ENCODE data around the gene CLK1. TPM values are rescaled to one million over a fixed set of nuclear protein-coding genes. Genes with fewer than 3 reads are reported as not detected.

The CLK1 gene
- total RNA-seq, 1 experiment from 2014 or later: 46.6 TPM

- in situ Hi-C loops (cut with HindIII; ENCODE audit: low pct_unique_long_range_greater_than_20kb, low sequenced_read_pairs): no loop called here
- TF ChIP-seq SIN3A (IDR thresholded peaks at IDR 0.05; ENCODE audit: borderline replicate concordance, insufficient read depth, low read depth, low read length): no peak
- no peak for TF ChIP-seq TCF7L2 (IDR thresholded peaks at IDR 0.05; ENCODE audit: low read depth, low read length)
- no peak for TF ChIP-seq CTCF (IDR thresholded peaks at IDR 0.05)
- no peak for TF ChIP-seq POLR2AphosphoS5 (IDR thresholded peaks at IDR 0.05; ENCODE audit: low read depth, low read length)
- no peak for TF ChIP-seq REST (IDR thresholded peaks at IDR 0.05; ENCODE audit: insufficient read depth in 1 of 2, low read depth in 2 of 2, low read length in 1 of 2)
- BruUV-seq (replicated peaks): no TSS peak
- Histone ChIP-seq H3K27ac (ENCODE audit: low read length) (no peak overlapping the region), H3K9me3 (ENCODE audit: control insufficient read depth, insufficient read depth, low read depth, low read length) (no peaks in the 10 kb centered on the region), H3K4me1 (ENCODE audit: control insufficient read depth, insufficient read depth, low read length) (no peaks in the 10 kb centered on the region), H3K27me3 (ENCODE audit: control insufficient read depth, insufficient read depth, low read length) (no peaks in the 10 kb centered on the region), H3K36me3 (ENCODE audit: control insufficient read depth, insufficient read depth, low read length) (peaks cover 2% of the 10 kb centered on the region; the same call in 1 of the 2 replicates), H3K4me3 (ENCODE audit: low read depth in 2 of 2, low read length in 2 of 2) (no peak overlapping the region)
- intact Hi-C loops (cut with micrococcal nuclease; ENCODE audit: unreplicated experiment): no loop called here
- POLR2A ChIA-PET: interaction anchor here (0.5 kb wide), 1 partner anchor 14 kb away, joined by 4 read pairs; no protein-coding TSS in a partner anchor
- CTCF ChIA-PET: no interaction called here
- ATAC-seq: no peak
- no peak for DNase-seq (ENCODE audit: low read depth, low spot score)
Observed at GRCh38 chr2:200847269-200847668, 17.2 kb downstream of the CLK1 start.

GRCh38 chr2:200845669-200846325 is 18.7 kb downstream of the CLK1 start:
- in situ Hi-C loops (cut with HindIII; ENCODE audit: low pct_unique_long_range_greater_than_20kb, low sequenced_read_pairs) (no loop called here), intact Hi-C loops (cut with micrococcal nuclease; ENCODE audit: unreplicated experiment) (no loop called here)
- no peak for ATAC-seq
- CTCF ChIA-PET: interaction anchor here (0.6 kb wide), 1 partner anchor 11 kb away, joined by 3 read pairs; no protein-coding TSS in a partner anchor
- Histone ChIP-seq H3K27ac (ENCODE audit: low read length) (no peak overlapping the region), H3K4me3 (ENCODE audit: low read depth in 2 of 2, low read length in 2 of 2) (no peak overlapping the region), H3K9me3 (ENCODE audit: control insufficient read depth, insufficient read depth, low read depth, low read length) (no peaks in the 10 kb centered on the region), H3K27me3 (ENCODE audit: control insufficient read depth, insufficient read depth, low read length) (no peaks in the 10 kb centered on the region), H3K4me1 (ENCODE audit: control insufficient read depth, insufficient read depth, low read length) (no peaks in the 10 kb centered on the region), H3K36me3 (ENCODE audit: control insufficient read depth, insufficient read depth, low read length) (no peaks in the 10 kb centered on the region)
- no peak for DNase-seq (ENCODE audit: low read depth, low spot score)
- TF ChIP-seq REST (IDR thresholded peaks at IDR 0.05; ENCODE audit: insufficient read depth in 1 of 2, low read depth in 2 of 2, low read length in 1 of 2) (no peak), CTCF (IDR thresholded peaks at IDR 0.05) (no peak), SIN3A (IDR thresholded peaks at IDR 0.05; ENCODE audit: borderline replicate concordance, insufficient read depth, low read depth, low read length) (no peak), TCF7L2 (IDR thresholded peaks at IDR 0.05; ENCODE audit: low read depth, low read length) (no peak), POLR2AphosphoS5 (IDR thresholded peaks at IDR 0.05; ENCODE audit: low read depth, low read length) (no peak)
- POLR2A ChIA-PET: no interaction called here
- no TSS peak for BruUV-seq (replicated peaks)

All from Panc1 (cell line).